Esophagus muscularis mucosa (tissue), 2 donors: ENCODE data around the gene HIGD2A.

Source experiments
- EP300 ChIP-seq: sonication (generic); formaldehyde crosslinking; IDR thresholded peaks from one replicate; pipeline ENCODE4 v1.6.1; 2017; ENCODE audit warnings: antibody characterized with exemption
- POLR2A ChIP-seq: fragments of 450-650 bp; IDR thresholded peaks from one replicate; pipeline ENCODE4 v1.6.1; 2017; ENCODE audit warnings: antibody characterized with exemption, moderate library complexity, mild to moderate bottlenecking, low read depth

DNA sequence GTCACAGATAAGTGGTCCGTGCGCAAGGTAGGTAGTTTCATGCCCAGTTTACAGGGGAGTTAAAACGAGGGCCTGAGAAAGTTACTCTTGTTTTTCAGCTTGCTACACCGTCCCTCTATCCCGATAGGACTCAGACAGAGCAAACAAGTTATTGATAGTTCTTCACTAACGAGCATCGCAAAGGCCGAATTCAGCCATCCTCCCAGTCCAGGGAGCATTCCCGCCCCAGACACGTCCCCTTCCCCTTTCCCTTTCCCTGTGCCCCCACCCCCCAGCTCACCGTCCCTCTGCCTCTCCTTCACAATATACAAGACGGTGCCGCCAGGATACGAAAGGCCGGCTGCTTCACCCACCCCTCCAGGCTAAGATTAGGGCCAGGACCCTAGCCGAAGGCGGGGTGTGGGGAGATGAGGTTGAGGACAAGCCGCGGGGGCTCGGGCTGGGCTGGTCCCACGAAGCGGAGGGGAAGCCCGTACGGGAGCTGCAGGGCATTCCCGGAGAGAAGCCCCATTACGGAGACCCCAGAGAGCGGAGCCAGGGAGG lies 27.6 kb upstream of the HIGD2A start:
- no peak for TF ChIP-seq POLR2A
- no peak for TF ChIP-seq EP300
